T-helper 2 cell (primary cell): ENCODE results near the gene FZD2.
"Not testable (repeated sequence)": the region's sequence is repeated elsewhere in the genome, so short reads cannot be mapped to it uniquely, and the experiment has no call there.

Experiments used
- DNase-seq, 5 experiments: peaks; one replicate each; pipeline versions ENCODE4 v3.0.0 to v3.0.0-alpha.2; 2012 to 2022

FZD2 gene

DNA sequence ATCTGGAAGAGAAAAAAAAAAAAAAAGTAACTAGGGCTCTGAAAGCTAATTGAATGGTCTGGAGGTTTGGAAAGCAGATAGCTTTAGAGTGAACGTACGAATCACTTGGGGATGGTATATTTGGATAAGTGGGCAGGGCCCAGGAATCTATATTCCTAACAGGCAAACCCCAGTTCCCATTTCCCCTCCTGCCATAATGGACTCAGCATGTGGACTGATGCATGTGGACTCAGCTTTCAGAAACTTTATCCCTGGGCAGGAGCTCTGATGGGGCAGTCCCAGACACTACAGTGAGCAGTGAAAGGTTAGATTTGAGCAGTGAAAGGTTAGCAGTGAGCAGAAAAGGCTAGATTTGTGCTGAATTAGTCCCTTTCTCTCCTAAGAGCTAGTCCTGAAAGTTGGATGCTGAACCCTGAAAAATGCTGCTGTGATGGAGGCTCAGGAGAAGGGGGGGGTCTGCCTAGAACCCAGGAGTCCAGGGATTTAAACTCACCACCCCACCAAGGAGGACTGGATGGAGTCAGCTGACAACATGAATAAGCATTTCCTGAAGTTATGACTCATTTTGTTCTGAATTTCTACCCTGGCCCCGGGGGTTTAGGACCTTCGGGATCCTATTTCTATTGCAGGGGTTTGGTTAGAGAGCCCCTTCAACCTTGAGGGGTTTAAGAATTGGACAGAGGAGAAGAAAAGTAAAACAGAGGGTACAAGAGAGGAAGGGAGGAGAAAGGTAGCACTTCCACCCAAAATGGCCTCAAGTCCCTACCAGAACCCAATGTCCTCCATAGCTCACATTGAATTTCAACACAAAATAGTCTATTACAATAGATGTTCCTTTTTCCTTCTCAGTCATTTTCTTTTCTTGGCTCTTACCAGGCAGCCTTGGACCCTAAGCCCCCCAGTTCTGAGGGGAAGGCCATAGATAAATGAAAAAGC lies 10.3 kb upstream of the FZD2 start:
- no peak for DNase-seq

DNA sequence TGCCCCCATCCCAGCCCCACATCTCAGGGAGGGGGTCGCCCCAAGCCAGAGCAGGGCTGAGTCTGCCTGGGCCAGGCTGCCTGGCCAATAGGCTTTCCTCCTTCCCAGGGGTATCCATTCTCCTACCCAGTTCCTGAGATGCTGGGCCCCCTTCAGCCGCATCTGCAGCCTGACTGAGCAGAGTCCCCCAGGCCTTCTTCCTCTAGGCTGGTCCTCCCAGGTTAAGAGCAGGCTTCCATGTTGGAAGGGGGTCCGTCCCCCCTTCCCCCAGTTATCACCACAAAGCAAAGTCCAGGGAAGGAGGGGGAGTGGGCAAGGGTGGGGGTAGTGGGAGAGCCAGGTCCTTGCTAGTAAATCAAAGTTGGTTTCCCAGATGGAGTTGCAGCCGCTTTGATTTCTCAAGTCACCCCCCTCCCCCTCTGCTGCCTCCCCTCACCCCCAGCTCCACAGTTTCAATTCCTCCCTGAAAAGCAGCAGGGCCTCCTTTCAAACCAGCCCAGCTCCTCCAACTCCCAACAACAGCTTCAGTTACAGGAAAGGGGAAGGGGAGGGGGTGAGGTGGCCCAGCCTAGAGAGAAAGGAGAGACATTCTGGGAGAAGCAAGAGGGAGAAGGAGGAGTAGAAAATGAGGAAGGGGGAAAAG lies 9.5 kb upstream of the FZD2 start:
- no peak for DNase-seq

DNA sequence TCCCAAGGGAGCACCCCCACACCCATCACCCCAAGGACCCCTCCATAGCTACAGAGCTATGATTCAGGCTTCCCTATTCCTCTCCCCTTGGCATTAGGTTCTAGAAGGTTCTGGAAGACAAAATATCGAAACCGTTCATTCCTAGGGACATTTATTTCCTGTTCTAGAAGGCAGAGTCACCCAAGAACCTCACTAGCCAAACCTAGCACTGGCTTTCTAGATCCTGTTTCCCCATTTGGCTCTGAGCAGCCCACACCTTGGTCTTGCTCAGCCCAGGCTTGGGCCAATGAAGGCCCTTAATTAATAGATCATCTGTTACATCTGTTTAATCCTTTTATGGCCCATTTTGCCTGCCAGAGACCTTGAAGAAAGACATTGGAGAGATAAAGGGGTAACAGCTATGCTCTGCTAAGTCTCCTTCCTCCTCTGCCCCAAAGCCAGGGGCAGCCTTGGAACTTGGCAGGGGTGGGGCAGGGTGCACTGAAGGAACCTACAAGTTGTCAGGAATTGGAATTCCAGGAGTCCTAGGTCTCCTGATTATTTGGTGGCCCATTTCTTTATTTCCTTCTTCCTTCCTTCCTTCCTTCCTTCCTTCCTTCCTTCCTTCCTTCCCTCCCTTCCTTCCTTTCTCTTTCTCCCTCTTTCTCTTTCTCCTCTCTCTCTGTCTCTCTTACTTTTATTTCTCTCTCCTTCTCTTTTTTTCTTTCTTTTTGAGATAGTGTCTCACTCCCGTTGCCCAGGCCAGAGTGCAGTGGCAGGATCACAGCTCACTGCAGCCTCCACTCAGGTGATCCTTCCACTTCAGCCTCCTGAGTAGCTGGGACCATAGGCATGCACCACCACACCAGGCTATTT lies 8.7 kb upstream of the FZD2 start:
- DNase-seq: no peak

DNA sequence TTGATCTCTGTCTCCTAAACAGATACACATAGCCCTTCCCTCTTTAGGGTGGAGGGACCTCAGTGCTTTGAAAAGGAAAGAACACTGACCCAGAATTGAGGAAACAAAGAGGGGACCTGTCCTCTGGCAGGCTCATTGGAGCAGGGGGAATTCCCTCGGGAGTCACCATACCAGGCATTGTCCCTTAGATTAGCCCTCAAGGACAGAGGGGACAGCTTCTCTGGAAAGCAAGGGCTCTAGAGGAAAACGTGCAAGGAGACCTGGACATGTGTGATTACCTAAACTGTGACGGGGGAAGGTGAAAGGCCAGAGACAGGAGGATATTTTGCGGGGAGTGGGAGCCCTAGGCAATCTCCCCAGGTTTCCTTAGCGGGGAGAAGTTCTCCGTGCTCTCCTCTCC lies 7.6 kb upstream of the FZD2 start:
- DNase-seq: no peak

DNA sequence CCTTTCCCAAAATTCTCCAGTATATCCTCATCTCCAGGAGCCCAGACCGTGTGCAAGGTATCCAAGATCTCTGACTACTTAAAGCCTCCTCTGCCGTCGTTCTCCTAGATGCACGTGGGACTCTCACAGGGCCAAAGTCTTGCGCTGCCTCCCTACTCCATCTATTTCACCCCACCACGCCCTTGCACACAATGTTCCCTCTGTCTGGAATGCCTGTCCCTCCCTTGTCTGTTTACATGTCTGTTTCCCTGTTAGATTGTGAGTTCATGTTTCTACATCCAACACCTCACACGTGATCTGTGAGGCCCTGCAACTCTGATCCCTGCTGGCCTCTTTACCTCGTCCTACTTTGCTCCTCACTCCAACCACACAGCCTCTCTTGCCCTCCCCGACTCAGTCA lies 4.9 kb upstream of the FZD2 start:
- no peak for DNase-seq

- no peak for DNase-seq
These were observed 2.2 kb upstream of the FZD2 start for GRCh38 chr17:44555099-44555498.

DNA sequence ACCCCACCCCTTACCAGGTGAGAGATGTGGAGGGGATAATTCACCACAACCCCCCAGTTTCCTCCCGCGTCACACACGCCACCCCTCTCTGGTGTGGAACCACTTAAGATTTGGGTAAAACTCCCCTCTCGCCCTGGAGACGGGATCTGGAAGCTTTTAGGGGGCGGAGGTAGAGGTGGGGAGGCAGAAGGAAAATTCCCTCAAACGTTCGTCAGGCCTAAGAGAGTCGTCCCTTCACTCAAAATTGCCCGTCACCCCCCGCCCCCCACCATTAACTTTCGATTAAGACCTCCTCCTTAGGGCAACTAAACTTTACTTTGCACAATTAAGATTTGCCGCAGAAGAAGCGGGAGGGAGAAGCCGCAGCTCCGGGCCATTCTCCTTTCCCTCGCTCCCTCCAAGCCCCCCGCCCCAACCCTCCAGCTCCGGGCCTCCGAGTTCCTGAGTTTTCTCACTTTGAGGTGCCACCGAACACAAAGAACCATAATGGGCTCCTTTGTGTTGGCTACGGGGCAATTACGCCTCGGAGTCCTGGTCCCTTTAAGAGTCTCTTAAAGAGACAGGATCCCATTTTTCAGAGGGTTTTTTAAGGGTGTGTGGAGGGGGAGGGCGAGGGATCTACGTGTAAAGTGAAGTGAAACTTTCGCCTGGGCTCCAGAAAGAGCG lies 985 bp upstream of the FZD2 start:
- peak in 1 of 5 experiments; percentile 35 for DNase-seq

DNA sequence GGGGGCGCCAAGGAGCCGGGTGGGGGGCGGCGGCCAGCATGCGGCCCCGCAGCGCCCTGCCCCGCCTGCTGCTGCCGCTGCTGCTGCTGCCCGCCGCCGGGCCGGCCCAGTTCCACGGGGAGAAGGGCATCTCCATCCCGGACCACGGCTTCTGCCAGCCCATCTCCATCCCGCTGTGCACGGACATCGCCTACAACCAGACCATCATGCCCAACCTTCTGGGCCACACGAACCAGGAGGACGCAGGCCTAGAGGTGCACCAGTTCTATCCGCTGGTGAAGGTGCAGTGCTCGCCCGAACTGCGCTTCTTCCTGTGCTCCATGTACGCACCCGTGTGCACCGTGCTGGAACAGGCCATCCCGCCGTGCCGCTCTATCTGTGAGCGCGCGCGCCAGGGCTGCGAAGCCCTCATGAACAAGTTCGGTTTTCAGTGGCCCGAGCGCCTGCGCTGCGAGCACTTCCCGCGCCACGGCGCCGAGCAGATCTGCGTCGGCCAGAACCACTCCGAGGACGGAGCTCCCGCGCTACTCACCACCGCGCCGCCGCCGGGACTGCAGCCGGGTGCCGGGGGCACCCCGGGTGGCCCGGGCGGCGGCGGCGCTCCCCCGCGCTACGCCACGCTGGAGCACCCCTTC lies 484 bp downstream of the FZD2 start:
- peak in 2 of 5 experiments; percentile 12 to 62 for DNase-seq

DNA sequence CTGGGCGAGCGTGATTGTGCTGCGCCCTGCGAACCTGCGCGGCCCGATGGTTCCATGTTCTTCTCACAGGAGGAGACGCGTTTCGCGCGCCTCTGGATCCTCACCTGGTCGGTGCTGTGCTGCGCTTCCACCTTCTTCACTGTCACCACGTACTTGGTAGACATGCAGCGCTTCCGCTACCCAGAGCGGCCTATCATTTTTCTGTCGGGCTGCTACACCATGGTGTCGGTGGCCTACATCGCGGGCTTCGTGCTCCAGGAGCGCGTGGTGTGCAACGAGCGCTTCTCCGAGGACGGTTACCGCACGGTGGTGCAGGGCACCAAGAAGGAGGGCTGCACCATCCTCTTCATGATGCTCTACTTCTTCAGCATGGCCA lies 1.0 kb downstream of the FZD2 start:
- DNase-seq: peak in 1 of 5 experiments; percentile 11

GRCh38 chr17:44558710-44559633 lies 1.7 kb downstream of the FZD2 start:
- no peak for DNase-seq

- no peak for DNase-seq
These were observed 2.6 kb downstream of the FZD2 start for GRCh38 chr17:44559634-44560554.

DNA sequence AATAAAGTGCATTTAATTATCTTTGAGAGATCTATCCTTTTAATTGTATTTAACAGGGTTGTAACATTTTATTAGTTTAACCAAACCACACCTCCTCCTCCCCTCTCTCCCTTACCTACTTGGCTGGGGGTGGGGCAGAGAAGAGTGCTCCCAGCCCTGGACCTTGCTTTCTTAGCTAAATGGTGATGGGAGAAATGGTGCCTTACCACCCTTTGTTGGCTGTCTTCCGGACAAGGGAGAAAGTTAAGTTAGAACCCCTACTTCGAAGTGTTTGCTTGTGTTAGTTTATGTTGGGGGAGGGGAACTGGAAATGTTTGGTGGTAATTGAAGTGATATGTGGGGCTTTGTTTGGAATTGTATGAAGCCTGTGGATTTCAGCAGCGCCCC lies 3.9 kb downstream of the FZD2 start:
- no peak for DNase-seq

GRCh38 chr17:44564429-44564828 lies 7.1 kb downstream of the FZD2 start:
- no peak for DNase-seq

DNA sequence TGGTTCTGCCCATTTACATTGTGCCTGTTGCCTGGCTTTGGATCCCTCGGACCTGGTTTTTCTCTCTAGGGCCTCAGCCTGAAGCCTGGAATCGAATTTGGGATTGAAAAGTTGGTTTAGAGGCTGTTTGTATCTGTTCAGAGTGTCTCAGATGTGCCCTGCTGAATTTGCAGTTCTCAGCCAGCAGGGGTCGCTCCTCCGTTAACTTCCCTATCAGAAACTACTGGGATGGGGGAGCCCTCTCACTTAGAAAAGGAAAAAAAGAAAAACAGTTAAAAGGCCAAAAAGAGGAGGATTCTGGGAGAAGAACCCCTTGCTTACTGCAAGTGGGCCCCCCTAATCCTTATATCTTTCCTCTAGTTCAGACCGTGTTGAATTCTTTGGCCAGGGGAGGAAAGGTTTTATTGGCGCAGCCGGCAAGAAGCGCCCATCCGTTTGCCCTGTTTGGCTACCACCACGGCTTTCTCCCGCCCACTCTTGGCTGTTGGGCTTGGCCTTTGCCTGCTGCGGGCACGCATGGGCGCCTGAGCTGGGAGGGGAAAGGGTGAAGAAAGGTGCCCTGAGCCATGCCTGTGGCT lies 8.7 kb downstream of the FZD2 start:
- no peak for DNase-seq

DNA sequence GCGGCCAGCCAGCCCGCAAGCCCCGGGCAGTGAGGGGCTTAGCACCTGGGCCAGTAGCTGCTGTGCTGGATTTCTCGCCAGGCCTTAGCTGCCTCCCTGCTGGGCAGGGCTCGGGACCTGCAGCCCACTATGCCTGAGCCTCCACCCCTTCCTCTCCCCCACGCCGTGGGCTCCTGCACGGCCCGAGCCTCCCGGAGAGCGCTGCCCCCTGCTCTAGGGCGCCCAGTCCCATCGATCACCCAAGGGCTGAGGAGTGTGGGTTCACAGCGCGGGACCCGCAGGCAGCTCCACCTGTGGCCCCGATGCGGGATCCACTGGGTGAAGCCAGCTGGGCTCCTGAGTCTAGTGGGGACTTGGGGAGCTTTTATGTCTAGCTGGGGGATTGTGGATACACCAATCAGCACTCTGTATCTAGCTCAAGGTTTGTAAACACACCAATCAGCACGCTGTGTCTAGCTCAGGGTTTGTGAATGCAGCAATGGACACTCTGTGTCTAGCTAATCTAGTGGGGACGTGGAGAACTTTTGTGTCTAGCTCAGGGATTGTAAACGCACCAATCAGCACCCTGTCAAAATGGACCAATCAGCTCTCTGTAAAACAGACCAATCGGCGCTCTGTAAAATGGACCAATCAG lies 11.1 kb downstream of the FZD2 start:
- not testable (repeated sequence) for DNase-seq

GRCh38 chr17:44568945-44569858 lies 11.9 kb downstream of the FZD2 start:
- DNase-seq: peak in 1 of 5 experiments; percentile 22

GRCh38 chr17:44572801-44573200 lies 15.5 kb downstream of the FZD2 start:
- DNase-seq: no peak

- no peak for DNase-seq
These were observed 18.1 kb downstream of the FZD2 start for GRCh38 chr17:44575403-44575802.
